GM15510 (cell line): Measurements from ENCODE around the gene UACA.

ENCODE experiments used
- POLR2A ChIP-seq: IDR thresholded peaks from 3 replicates; pipeline ENCODE4 v1.6.1; 2011; ENCODE audit warnings: borderline replicate concordance; ENCODE audit not compliant: insufficient read length; ENCODE audit errors: extremely low read depth

The UACA gene

GRCh38 chr15:70763120-70763949, at the start of gene UACA:
Gene UACA, minus strand, starts transcription at chr15:70763558. Its CDS starts 151 bp downstream, at chr15:70763407.
- TF ChIP-seq POLR2A, result peak; percentile 61

GRCh38 chr15:70812827-70813364, 49.5 kb upstream of the UACA start:
- no peak for TF ChIP-seq POLR2A

GRCh38 chr15:70810916-70811578, 47.7 kb upstream of the UACA start:
- TF ChIP-seq POLR2A, result no peak

- TF ChIP-seq POLR2A, result no peak
Observed at GRCh38 chr15:70806992-70807712, 43.8 kb upstream of the UACA start.

GRCh38 chr15:70802629-70803028, 39.3 kb upstream of the UACA start:
- TF ChIP-seq POLR2A, result no peak

- no peak for TF ChIP-seq POLR2A
Observed at GRCh38 chr15:70801109-70801508, 37.8 kb upstream of the UACA start.

- no peak for TF ChIP-seq POLR2A
Observed at GRCh38 chr15:70799667-70800450, 36.5 kb upstream of the UACA start.

- TF ChIP-seq POLR2A, result no peak
Observed at GRCh38 chr15:70797464-70797863, 34.1 kb upstream of the UACA start.

- TF ChIP-seq POLR2A, result no peak
Observed at GRCh38 chr15:70796516-70797310, 33.4 kb upstream of the UACA start.

GRCh38 chr15:70795311-70795665, 31.9 kb upstream of the UACA start:
- no peak for TF ChIP-seq POLR2A

GRCh38 chr15:70794596-70795310, 31.4 kb upstream of the UACA start:
- TF ChIP-seq POLR2A, result no peak

- no peak for TF ChIP-seq POLR2A
Observed at GRCh38 chr15:70793694-70794093, 30.3 kb upstream of the UACA start.

GRCh38 chr15:70792171-70792573, 28.8 kb upstream of the UACA start:
- no peak for TF ChIP-seq POLR2A
